H9 (cell line): Measurements from ENCODE around the gene SCAF8. TPM values are rescaled to one million over a fixed set of nuclear protein-coding genes. Genes with fewer than 3 reads are reported as not detected.

Experiments
- DNase-seq: peaks from one replicate; pipeline ENCODE4 v3.0.0-alpha.2; 2017
- H2AFZ ChIP-seq: one replicate; pipeline ENCODE4 v1.6.1; 2013; ENCODE audit warnings: mild to moderate bottlenecking, low read length, control low read depth, moderate library complexity
- H2AK5ac ChIP-seq: 2 replicates; pipeline ENCODE4 v1.6.1; 2013; ENCODE audit warnings: low read length, control low read depth, mixed read lengths; ENCODE audit not compliant: insufficient read length
- H2BK120ac ChIP-seq: one replicate; pipeline ENCODE4 v1.6.1; 2013; ENCODE audit warnings: low read depth, mild to moderate bottlenecking, low read length, control low read depth, inconsistent platforms; ENCODE audit not compliant: poor library complexity, severe bottlenecking
- H2BK12ac ChIP-seq: 2 replicates; pipeline ENCODE4 v1.6.1; 2013; ENCODE audit warnings: low read length, control low read depth, mixed read lengths, low read depth; ENCODE audit not compliant: insufficient read length
- H2BK15ac ChIP-seq: 2 replicates; pipeline ENCODE4 v1.6.1; 2013; ENCODE audit warnings: low read depth, low read length, control low read depth
- H2BK20ac ChIP-seq: one replicate; pipeline ENCODE4 v1.6.1; 2013; ENCODE audit warnings: low read depth, mild to moderate bottlenecking, low read length, control low read depth, inconsistent platforms; ENCODE audit not compliant: poor library complexity, severe bottlenecking
- H2BK5ac ChIP-seq: 2 replicates; pipeline ENCODE4 v1.6.1; 2013; ENCODE audit warnings: low read length, control low read depth, mixed read lengths; ENCODE audit not compliant: insufficient read length
- H3K14ac ChIP-seq: 2 replicates; pipeline ENCODE4 v1.6.1; 2013; ENCODE audit warnings: low read length, control low read depth; ENCODE audit not compliant: insufficient read depth
- H3K18ac ChIP-seq: 2 replicates; pipeline ENCODE4 v1.6.1; 2013; ENCODE audit warnings: low read depth, mild to moderate bottlenecking, mixed read lengths, low read length, control low read depth; ENCODE audit not compliant: insufficient read length
- H3K23ac ChIP-seq: 2 replicates; pipeline ENCODE4 v1.6.1; 2013; ENCODE audit warnings: low read length, control low read depth, mixed read lengths, low read depth; ENCODE audit not compliant: insufficient read length
- H3K23me2 ChIP-seq: 2 replicates; pipeline ENCODE4 v1.6.1; 2013; ENCODE audit warnings: low read depth, mild to moderate bottlenecking, mixed read lengths, low read length, control low read depth; ENCODE audit not compliant: insufficient read length, poor library complexity, severe bottlenecking
- H3K27ac ChIP-seq: 2 replicates; pipeline ENCODE4 v1.5.1; 2013; ENCODE audit warnings: low read length, control low read depth, mixed read lengths, low read depth; ENCODE audit not compliant: insufficient read length
- H3K27me3 ChIP-seq: 2 replicates; pipeline ENCODE4 v1.6.1; 2013; ENCODE audit warnings: low read length, control low read depth, inconsistent platforms; ENCODE audit not compliant: insufficient read depth
- H3K4ac ChIP-seq: 2 replicates; pipeline ENCODE4 v1.6.1; 2013; ENCODE audit warnings: low read depth, mild to moderate bottlenecking, control low read depth, inconsistent platforms, low read length, moderate library complexity
- H3K4me1 ChIP-seq: 2 replicates; pipeline ENCODE4 v1.6.1; 2013; ENCODE audit warnings: low read length, control low read depth, inconsistent platforms; ENCODE audit not compliant: insufficient read depth
- H3K4me2 ChIP-seq: 2 replicates; pipeline ENCODE4 v1.6.1; 2013; ENCODE audit warnings: low read length, control low read depth, mixed read lengths; ENCODE audit not compliant: insufficient read length, insufficient read depth
- H3K56ac ChIP-seq: 2 replicates; pipeline ENCODE4 v1.6.1; 2013; ENCODE audit warnings: low read depth, mild to moderate bottlenecking, mixed read lengths, low read length, control low read depth; ENCODE audit not compliant: insufficient read length
- H3K79me1 ChIP-seq: 2 replicates; pipeline ENCODE4 v1.6.1; 2013; ENCODE audit warnings: low read depth, mild to moderate bottlenecking, moderate library complexity, low read length, control low read depth, inconsistent platforms; ENCODE audit not compliant: insufficient read depth, poor library complexity, severe bottlenecking
- H3K79me2 ChIP-seq: 2 replicates; pipeline ENCODE4 v1.6.1; 2013; ENCODE audit warnings: low read length, control low read depth, inconsistent platforms; ENCODE audit not compliant: insufficient read depth
- H3K9ac ChIP-seq: 2 replicates; pipeline ENCODE4 v1.6.1; 2013; ENCODE audit warnings: low read length, control low read depth, mixed read lengths; ENCODE audit not compliant: insufficient read length; ENCODE audit errors: extremely low read depth
- H3K9me3 ChIP-seq: one replicate; pipeline ENCODE4 v1.6.1; 2013; ENCODE audit warnings: low read depth, low read length, inconsistent platforms; ENCODE audit not compliant: control insufficient read depth
- H3T11ph ChIP-seq: one replicate; pipeline ENCODE4 v1.6.1; 2013; ENCODE audit warnings: mild to moderate bottlenecking, low read length, control low read depth, inconsistent platforms
- H4K20me1 ChIP-seq: one replicate; pipeline ENCODE4 v1.6.1; 2013; ENCODE audit not compliant: control insufficient read depth, insufficient read length, insufficient read depth
- H4K5ac ChIP-seq: 2 replicates; pipeline ENCODE4 v1.6.1; 2013; ENCODE audit warnings: low read depth, mild to moderate bottlenecking, mixed read lengths, low read length, control low read depth; ENCODE audit not compliant: insufficient read length
- H4K8ac ChIP-seq: replicated peaks from 2 replicates; pipeline ENCODE4 v1.6.1; 2013; ENCODE audit warnings: low read length, control low read depth, mixed read lengths, low read depth; ENCODE audit not compliant: insufficient read length
- H4K91ac ChIP-seq: 2 replicates; pipeline ENCODE4 v1.6.1; 2013; ENCODE audit warnings: low read depth, mild to moderate bottlenecking, moderate library complexity, mixed read lengths, low read length, control low read depth; ENCODE audit not compliant: insufficient read length
- H3K27ac Mint-ChIP-seq, 3 experiments: 2 replicates in 2 of 3; 3 replicates in 1 of 3; pipeline ENCODE4 v1.8.0; 2020 to 2021; ENCODE audit warnings: mixed read lengths in 3 of 3, mild to moderate bottlenecking in 1 of 3, moderate library complexity in 1 of 3
- H3K27me3 Mint-ChIP-seq: 2 replicates; pipeline ENCODE4 v1.8.0; 2021; ENCODE audit warnings: low read depth, mild to moderate bottlenecking, moderate library complexity, mixed read lengths
- H3K36me3 Mint-ChIP-seq, 3 experiments: 2 replicates in 2 of 3; 3 replicates in 1 of 3; pipeline ENCODE4 v1.8.0; 2020 to 2021; ENCODE audit warnings: low read depth in 3 of 3, mixed read lengths in 3 of 3; ENCODE audit not compliant: insufficient read depth in 1 of 3
- H3K4me1 Mint-ChIP-seq, 2 experiments: 2 replicates each; pipeline ENCODE4 v1.8.0; 2020; ENCODE audit warnings: mixed read lengths in 2 of 2
- H3K4me3 Mint-ChIP-seq, 2 experiments: 2 replicates in 1 of 2; 3 replicates in 1 of 2; pipeline ENCODE4 v1.8.0; 2020 to 2021; ENCODE audit warnings: mild to moderate bottlenecking in 2 of 2, mixed read lengths in 2 of 2, moderate library complexity in 1 of 2
- H3K9me3 Mint-ChIP-seq, 2 experiments: 2 replicates in 1 of 2; 3 replicates in 1 of 2; pipeline ENCODE4 v1.8.0; 2020; ENCODE audit warnings: mild to moderate bottlenecking in 2 of 2, mixed read lengths in 2 of 2, moderate library complexity in 1 of 2
- WGBS: extraction: QIAGEN DNeasy Blood & Tissue Kit; methylation state at CpG from one replicate; pipeline ENCODE4 v1.1.7; 2013; ENCODE audit warnings: missing lambda C conversion rate, low lambda C conversion rate, mixed read lengths; ENCODE audit not compliant: insufficient read length; ENCODE audit errors: extremely low coverage; 5-methylcytosine and 5-hydroxymethylcytosine counted together
- total RNA-seq: library from RNA; stranded (reverse); gene quantifications from 2 replicates; pipeline ENCODE4 v1.2.1, GENCODE V29; 2021
- TF ChIP-seq, protein P1 (sequence below): fragments of 200-600 bp; sonication (generic); conservative IDR thresholded peaks from 3 replicates; pipeline ENCODE4 v1.8.0; 2021; ENCODE audit warnings: antibody characterized with exemption, mild to moderate bottlenecking

Gene SCAF8
- total RNA-seq, 1 experiment from 2014 or later, result 78.5 TPM

- peaks cover 0 to 5% (median 2%) of the 10 kb centered on the region in 3 experiments; a peak in 5 of 7 replicates for H3K36me3 Mint-ChIP-seq
- Histone ChIP-seq H2BK120ac (no peak overlapping the region), H2AFZ (no peak overlapping the region), H3K56ac (no peak overlapping the region), H3K4me2 (no peak overlapping the region), H2BK15ac (no peak overlapping the region), H4K8ac (no peak overlapping the region), H4K91ac (no peak overlapping the region), H2BK5ac (no peak overlapping the region), H3K4me1 (no peaks in the 10 kb centered on the region), H3K23ac (no peak overlapping the region), H3T11ph (no peak overlapping the region), H3K4ac (no peak overlapping the region), H2BK20ac (no peak overlapping the region), H4K20me1 (peaks cover 2% of the 10 kb centered on the region), H3K18ac (no peak overlapping the region), H2AK5ac (no peak overlapping the region), H3K79me2 (no peaks in the 10 kb centered on the region; the same call in 1 of the 2 replicates), H3K9me3 (no peaks in the 10 kb centered on the region), H3K79me1 (no peaks in the 10 kb centered on the region), H3K27ac (no peak overlapping the region), H3K23me2 (no peaks in the 10 kb centered on the region), H3K9ac (no peak overlapping the region), H3K14ac (no peak overlapping the region), H4K5ac (no peak overlapping the region), H2BK12ac (no peak overlapping the region), H3K27me3 (no peaks in the 10 kb centered on the region)
- H3K4me1 Mint-ChIP-seq, result peaks cover 12 to 20% of the 10 kb centered on the region in 2 experiments
- DNase-seq, result no peak
- no peaks in the 10 kb centered on the region for H3K27me3 Mint-ChIP-seq
- no CpG with 5 or more reads among the region's 3 CpGs for WGBS
- TF ChIP-seq, protein P1, sequence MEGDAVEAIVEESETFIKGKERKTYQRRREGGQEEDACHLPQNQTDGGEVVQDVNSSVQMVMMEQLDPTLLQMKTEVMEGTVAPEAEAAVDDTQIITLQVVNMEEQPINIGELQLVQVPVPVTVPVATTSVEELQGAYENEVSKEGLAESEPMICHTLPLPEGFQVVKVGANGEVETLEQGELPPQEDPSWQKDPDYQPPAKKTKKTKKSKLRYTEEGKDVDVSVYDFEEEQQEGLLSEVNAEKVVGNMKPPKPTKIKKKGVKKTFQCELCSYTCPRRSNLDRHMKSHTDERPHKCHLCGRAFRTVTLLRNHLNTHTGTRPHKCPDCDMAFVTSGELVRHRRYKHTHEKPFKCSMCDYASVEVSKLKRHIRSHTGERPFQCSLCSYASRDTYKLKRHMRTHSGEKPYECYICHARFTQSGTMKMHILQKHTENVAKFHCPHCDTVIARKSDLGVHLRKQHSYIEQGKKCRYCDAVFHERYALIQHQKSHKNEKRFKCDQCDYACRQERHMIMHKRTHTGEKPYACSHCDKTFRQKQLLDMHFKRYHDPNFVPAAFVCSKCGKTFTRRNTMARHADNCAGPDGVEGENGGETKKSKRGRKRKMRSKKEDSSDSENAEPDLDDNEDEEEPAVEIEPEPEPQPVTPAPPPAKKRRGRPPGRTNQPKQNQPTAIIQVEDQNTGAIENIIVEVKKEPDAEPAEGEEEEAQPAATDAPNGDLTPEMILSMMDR, result no peak
- H3K9me3 Mint-ChIP-seq, result no peaks in the 10 kb centered on the region
- H3K27ac Mint-ChIP-seq, result no peak overlapping the region
- no peak overlapping the region for H3K4me3 Mint-ChIP-seq
These were observed 130.8 kb downstream of the SCAF8 start for GRCh38 chr6:154864066-154864430.
